BJ (cell line): ENCODE results near the gene CHRND. TPM values are rescaled to one million over a fixed set of nuclear protein-coding genes. Genes with fewer than 3 reads are reported as not detected.
"Not testable (repeated sequence)": the region's sequence is repeated elsewhere in the genome, so short reads cannot be mapped to it uniquely, and the experiment has no call there.

Experiments
- CTCF ChIA-PET: fragments of 350-600 bp; formaldehyde crosslinking; extraction: SDS; loops from one replicate; lab custom pipeline; 2021; ENCODE audit warnings: antibody characterized with exemption, inconsistent platforms; lab: Yijun Ruan, JAX
- POLR2A ChIA-PET: fragments of 300-600 bp; sonication (Branson Sonifier 250); formaldehyde crosslinking; extraction: SDS; loops from one replicate; lab custom pipeline; 2021; ENCODE audit warnings: antibody characterized with exemption; lab: Charles Lee
- DNase-seq: peaks from one replicate; pipeline ENCODE4 v3.0.0-alpha.2; 2011; ENCODE audit warnings: low read depth
- H3K27me3 ChIP-seq: 2 replicates; pipeline ENCODE4 v1.6.0; 2011; ENCODE audit warnings: low read length; ENCODE audit not compliant: control insufficient read depth, insufficient read depth
- H3K36me3 ChIP-seq: 2 replicates; pipeline ENCODE4 v1.5.1; 2011; ENCODE audit warnings: low read length; ENCODE audit not compliant: control insufficient read depth, insufficient read depth
- H3K4me3 ChIP-seq: 2 replicates; pipeline ENCODE4 v1.5.1; 2011; ENCODE audit warnings: low read depth, mild to moderate bottlenecking, control low read depth, low read length
- polyA plus RNA-seq: library from polyadenylated mRNA; depleted of rRNA; stranded (reverse); fragments of >200 nt; gene quantifications from 2 replicates; pipeline ENCODE4 v1.2.3, GENCODE V29; 2011
- TF ChIP-seq, protein P1 (sequence below): IDR thresholded peaks from 2 replicates; pipeline ENCODE4 v1.5.1; 2011; ENCODE audit warnings: low read depth, mild to moderate bottlenecking, control low read depth, inconsistent platforms, low read length, moderate library complexity; ENCODE audit not compliant: insufficient read depth

The CHRND gene
- polyA plus RNA-seq, 1 experiment: not detected

GRCh38 chr2:232529806-232530547 lies 4.0 kb downstream of the CHRND start:
- TF ChIP-seq, protein P1, sequence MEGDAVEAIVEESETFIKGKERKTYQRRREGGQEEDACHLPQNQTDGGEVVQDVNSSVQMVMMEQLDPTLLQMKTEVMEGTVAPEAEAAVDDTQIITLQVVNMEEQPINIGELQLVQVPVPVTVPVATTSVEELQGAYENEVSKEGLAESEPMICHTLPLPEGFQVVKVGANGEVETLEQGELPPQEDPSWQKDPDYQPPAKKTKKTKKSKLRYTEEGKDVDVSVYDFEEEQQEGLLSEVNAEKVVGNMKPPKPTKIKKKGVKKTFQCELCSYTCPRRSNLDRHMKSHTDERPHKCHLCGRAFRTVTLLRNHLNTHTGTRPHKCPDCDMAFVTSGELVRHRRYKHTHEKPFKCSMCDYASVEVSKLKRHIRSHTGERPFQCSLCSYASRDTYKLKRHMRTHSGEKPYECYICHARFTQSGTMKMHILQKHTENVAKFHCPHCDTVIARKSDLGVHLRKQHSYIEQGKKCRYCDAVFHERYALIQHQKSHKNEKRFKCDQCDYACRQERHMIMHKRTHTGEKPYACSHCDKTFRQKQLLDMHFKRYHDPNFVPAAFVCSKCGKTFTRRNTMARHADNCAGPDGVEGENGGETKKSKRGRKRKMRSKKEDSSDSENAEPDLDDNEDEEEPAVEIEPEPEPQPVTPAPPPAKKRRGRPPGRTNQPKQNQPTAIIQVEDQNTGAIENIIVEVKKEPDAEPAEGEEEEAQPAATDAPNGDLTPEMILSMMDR: no peak
- ChIA-PET CTCF (interaction anchor here (1.2 kb wide), 1 partner anchor 624 kb away, joined by 4 read pairs; no protein-coding TSS in a partner anchor), POLR2A (no interaction called here)
- H3K4me3 ChIP-seq: no peak overlapping the region
- DNase-seq: no peak
- no peaks in the 10 kb centered on the region for H3K36me3 ChIP-seq
- peaks cover 3% of the 10 kb centered on the region for H3K27me3 ChIP-seq

GRCh38 chr2:232530626-232531260 lies 4.8 kb downstream of the CHRND start:
- no peak overlapping the region for H3K4me3 ChIP-seq
- ChIA-PET CTCF (interaction anchor here (1.2 to 4.4 kb wide), 2 partner anchors 8 to 625 kb away, joined by 4 to 29 read pairs; no protein-coding TSS in a partner anchor), POLR2A (no interaction called here)
- TF ChIP-seq, protein P1: no peak
- peaks cover 1% of the 10 kb centered on the region for H3K27me3 ChIP-seq
- no peaks in the 10 kb centered on the region for H3K36me3 ChIP-seq
- DNase-seq: no peak

GRCh38 chr2:232532419-232532818 lies 6.5 kb downstream of the CHRND start:
- Histone ChIP-seq H3K36me3 (no peaks in the 10 kb centered on the region), H3K4me3 (no peak overlapping the region), H3K27me3 (peaks cover 1% of the 10 kb centered on the region)
- ChIA-PET POLR2A (no interaction called here), CTCF (interaction anchor here (0.6 to 4.4 kb wide), 2 partner anchors 10 to 910 kb away, joined by 3 to 29 read pairs; no protein-coding TSS in a partner anchor)
- TF ChIP-seq, protein P1: no peak
- no peak for DNase-seq

- DNase-seq, H3K36me3 ChIP-seq, POLR2A ChIA-PET, H3K27me3 ChIP-seq, H3K4me3 ChIP-seq: not testable (repeated sequence)
- CTCF ChIA-PET: interaction anchor here (0.6 to 4.4 kb wide), 2 partner anchors 10 to 910 kb away, joined by 3 to 29 read pairs; no protein-coding TSS in a partner anchor
Observed at GRCh38 chr2:232532821-232533220, 6.9 kb downstream of the CHRND start.

GRCh38 chr2:232533944-232534710 lies 8.2 kb downstream of the CHRND start:
- CTCF ChIA-PET: interaction anchor here (0.7 to 4.4 kb wide), 2 partner anchors 8 to 11 kb away, joined by 3 to 29 read pairs; no protein-coding TSS in a partner anchor
- no peak for DNase-seq
- Histone ChIP-seq H3K4me3 (no peak overlapping the region), H3K36me3 (no peaks in the 10 kb centered on the region), H3K27me3 (no peaks in the 10 kb centered on the region; the same call in none of the 2 replicates)
- POLR2A ChIA-PET: interaction anchor here (0.6 kb wide), 1 partner anchor 58 kb away, joined by 10 read pairs; no protein-coding TSS in a partner anchor
- TF ChIP-seq, protein P1: no peak
